Activated B cell treated with CpG ODN at 0.5 μM for 24 hours (primary cell): Measurements from ENCODE around the gene CNNM3. TPM values are rescaled to one million over a fixed set of nuclear protein-coding genes. Genes with fewer than 3 reads are reported as not detected.
"Not testable (repeated sequence)": the region's sequence is repeated elsewhere in the genome, so short reads cannot be mapped to it uniquely, and the experiment has no call there.

Source experiments
- ATAC-seq: fragments of 200-7000 bp; cut with Tn5 transposase; one replicate; pipeline ENCODE4 v1.10.0; 2021; ENCODE audit warnings: low read depth, mild to moderate bottlenecking, moderate library complexity
- CTCF ChIA-PET: fragments of 350-600 bp; sonication (Branson Sonifier 250); formaldehyde crosslinking; loops from one replicate; lab custom pipeline; 2021; ENCODE audit warnings: antibody characterized with exemption; lab: Charles Lee
- POLR2A ChIA-PET: fragments of 350-600 bp; sonication (Branson Sonifier 250); formaldehyde crosslinking; loops from one replicate; lab custom pipeline; 2021; ENCODE audit warnings: antibody characterized with exemption; lab: Charles Lee
- DNase-seq: peaks from one replicate; pipeline ENCODE4 v3.0.0; 2022
- H3K27ac Mint-ChIP-seq: one replicate; pipeline ENCODE4 v1.8.0; 2020; ENCODE audit warnings: mixed read lengths
- H3K27me3 Mint-ChIP-seq: one replicate; pipeline ENCODE4 v1.8.0; 2021; ENCODE audit warnings: mixed read lengths
- H3K36me3 Mint-ChIP-seq: one replicate; pipeline ENCODE4 v1.8.0; 2021; ENCODE audit warnings: low read depth, mixed read lengths
- H3K4me1 Mint-ChIP-seq: one replicate; pipeline ENCODE4 v1.8.0; 2021; ENCODE audit warnings: mixed read lengths
- H3K4me3 Mint-ChIP-seq: one replicate; pipeline ENCODE4 v1.8.0; 2020; ENCODE audit warnings: mild to moderate bottlenecking, mixed read lengths
- H3K9me3 Mint-ChIP-seq: one replicate; pipeline ENCODE4 v1.8.0; 2020; ENCODE audit warnings: mixed read lengths
- CTCF ChIP-seq: fragments of 200-600 bp; IDR thresholded peaks from one replicate; pipeline ENCODE4 v1.8.0; 2022; ENCODE audit warnings: antibody characterized with exemption, mild to moderate bottlenecking
- intact Hi-C: fragments of 100-400 bp; cut with micrococcal nuclease; formaldehyde crosslinking; loops from one replicate; pipeline ENCODE4 v1.15.1; 2024
- total RNA-seq: library from RNA; stranded (reverse); gene quantifications from 2 replicates; pipeline ENCODE4 v1.2.3, GENCODE V29; 2022

CNNM3 gene
- total RNA-seq, 1 donor from 2014 or later = 20.3 TPM

GRCh38 chr2:96861074-96861473 lies 45.0 kb downstream of the CNNM3 start:
- ChIA-PET POLR2A (interaction anchor here (0.7 kb wide), 1 partner anchor 232 kb away, joined by 3 read pairs; no protein-coding TSS in a partner anchor), CTCF (no interaction called here)
- Mint-ChIP-seq H3K36me3 (no peaks in the 10 kb centered on the region), H3K27ac (no peak overlapping the region), H3K27me3 (peaks cover 5% of the 10 kb centered on the region), H3K9me3 (no peaks in the 10 kb centered on the region), H3K4me1 (peaks cover 16% of the 10 kb centered on the region), H3K4me3 (no peak overlapping the region)
- DNase-seq (no peak), ATAC-seq (no peak)
- TF ChIP-seq CTCF = no peak
- intact Hi-C loops = no loop called here

GRCh38 chr2:96863056-96863455 lies 47.0 kb downstream of the CNNM3 start:
- ATAC-seq, H3K9me3 Mint-ChIP-seq, DNase-seq, H3K36me3 Mint-ChIP-seq, H3K4me3 Mint-ChIP-seq, CTCF ChIA-PET, intact Hi-C loops, H3K27ac Mint-ChIP-seq: not testable (repeated sequence)
- H3K27me3 Mint-ChIP-seq = peaks cover 17% of the 10 kb centered on the region
- peaks cover 16% of the 10 kb centered on the region for H3K4me1 Mint-ChIP-seq
- POLR2A ChIA-PET = interaction anchor here (1.9 kb wide), 1 partner anchor 11 kb away, joined by 7 read pairs; no protein-coding TSS in a partner anchor

- H3K4me3 Mint-ChIP-seq = no peak overlapping the region
- POLR2A ChIA-PET = interaction anchor here (1.9 kb wide), 1 partner anchor 11 kb away, joined by 7 read pairs; no protein-coding TSS in a partner anchor
Measured at GRCh38 chr2:96863575-96864342, 47.7 kb downstream of the CNNM3 start.

GRCh38 chr2:96864343-96865091 lies 48.4 kb downstream of the CNNM3 start:
- no peak overlapping the region for H3K27ac Mint-ChIP-seq
- no peaks in the 10 kb centered on the region for H3K36me3 Mint-ChIP-seq
- no peaks in the 10 kb centered on the region for H3K9me3 Mint-ChIP-seq
- ATAC-seq = no peak
- no peak overlapping the region for H3K4me3 Mint-ChIP-seq
- peaks cover 18% of the 10 kb centered on the region for H3K27me3 Mint-ChIP-seq
- no peak for DNase-seq
- ChIA-PET CTCF (no interaction called here), POLR2A (no interaction called here)
- intact Hi-C loops = no loop called here
- no peak for TF ChIP-seq CTCF
- peaks cover 16% of the 10 kb centered on the region for H3K4me1 Mint-ChIP-seq

More at GRCh38 chr2:96863575-96864342, 47.7 kb downstream of the CNNM3 start:
- no peaks in the 10 kb centered on the region for H3K9me3 Mint-ChIP-seq
- H3K27me3 Mint-ChIP-seq = peaks cover 18% of the 10 kb centered on the region
- H3K36me3 Mint-ChIP-seq = no peaks in the 10 kb centered on the region
- no peak overlapping the region for H3K27ac Mint-ChIP-seq
- TF ChIP-seq CTCF = no peak
- no peak for DNase-seq
- peaks cover 19% of the 10 kb centered on the region for H3K4me1 Mint-ChIP-seq
- CTCF ChIA-PET = no interaction called here
- intact Hi-C loops = no loop called here
- no peak for ATAC-seq

- H3K4me1 Mint-ChIP-seq = peaks cover 20% of the 10 kb centered on the region
- DNase-seq = no peak
- H3K27ac Mint-ChIP-seq = no peak overlapping the region
- intact Hi-C loops = no loop called here
- ChIA-PET CTCF (no interaction called here), POLR2A (no interaction called here)
- no peaks in the 10 kb centered on the region for H3K36me3 Mint-ChIP-seq
- no peak overlapping the region for H3K4me3 Mint-ChIP-seq
- H3K27me3 Mint-ChIP-seq = peaks cover 20% of the 10 kb centered on the region
- no peaks in the 10 kb centered on the region for H3K9me3 Mint-ChIP-seq
- no peak for TF ChIP-seq CTCF
- no peak for ATAC-seq
Measured at GRCh38 chr2:96865654-96866053, 49.6 kb downstream of the CNNM3 start.
